Middle frontal gyrus (tissue), 1 donor: ENCODE results near the gene NFIX.

Experiments
- DNase-seq: peaks from one replicate; pipeline ENCODE4 v3.0.0-alpha.2; 2015; ENCODE audit warnings: low spot score; ENCODE audit errors: extremely low spot score

The NFIX gene

DNA sequence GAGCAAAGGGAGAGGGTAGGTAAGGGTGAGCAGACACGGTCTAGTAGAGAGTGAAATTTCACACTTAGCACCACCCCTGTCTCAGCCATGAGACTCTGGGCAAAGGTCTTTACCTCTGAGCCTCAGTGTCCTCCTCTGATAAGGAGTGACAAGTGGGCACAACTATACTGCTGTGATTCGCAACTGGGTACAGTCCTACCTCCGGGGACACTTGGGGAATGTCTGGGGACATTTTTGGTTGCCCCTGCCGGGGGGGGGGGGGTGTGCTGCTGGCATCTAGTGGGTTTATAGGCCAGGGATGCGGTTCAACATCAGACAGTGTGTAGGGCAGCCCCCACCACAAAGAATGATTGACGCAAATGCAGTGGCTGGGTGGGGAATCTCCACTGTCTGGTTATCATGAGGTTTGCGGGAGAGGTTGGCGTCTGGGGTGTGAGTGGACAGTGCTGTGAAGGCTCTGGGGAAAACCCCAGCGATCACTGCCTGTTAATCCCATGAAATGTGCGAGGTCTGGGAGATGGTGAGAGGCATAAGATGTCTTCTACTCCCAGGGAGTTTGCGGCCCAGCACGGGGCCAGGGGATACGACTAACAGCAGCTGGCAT, 127.1 kb downstream of the NFIX start:
- no peak for DNase-seq

DNA sequence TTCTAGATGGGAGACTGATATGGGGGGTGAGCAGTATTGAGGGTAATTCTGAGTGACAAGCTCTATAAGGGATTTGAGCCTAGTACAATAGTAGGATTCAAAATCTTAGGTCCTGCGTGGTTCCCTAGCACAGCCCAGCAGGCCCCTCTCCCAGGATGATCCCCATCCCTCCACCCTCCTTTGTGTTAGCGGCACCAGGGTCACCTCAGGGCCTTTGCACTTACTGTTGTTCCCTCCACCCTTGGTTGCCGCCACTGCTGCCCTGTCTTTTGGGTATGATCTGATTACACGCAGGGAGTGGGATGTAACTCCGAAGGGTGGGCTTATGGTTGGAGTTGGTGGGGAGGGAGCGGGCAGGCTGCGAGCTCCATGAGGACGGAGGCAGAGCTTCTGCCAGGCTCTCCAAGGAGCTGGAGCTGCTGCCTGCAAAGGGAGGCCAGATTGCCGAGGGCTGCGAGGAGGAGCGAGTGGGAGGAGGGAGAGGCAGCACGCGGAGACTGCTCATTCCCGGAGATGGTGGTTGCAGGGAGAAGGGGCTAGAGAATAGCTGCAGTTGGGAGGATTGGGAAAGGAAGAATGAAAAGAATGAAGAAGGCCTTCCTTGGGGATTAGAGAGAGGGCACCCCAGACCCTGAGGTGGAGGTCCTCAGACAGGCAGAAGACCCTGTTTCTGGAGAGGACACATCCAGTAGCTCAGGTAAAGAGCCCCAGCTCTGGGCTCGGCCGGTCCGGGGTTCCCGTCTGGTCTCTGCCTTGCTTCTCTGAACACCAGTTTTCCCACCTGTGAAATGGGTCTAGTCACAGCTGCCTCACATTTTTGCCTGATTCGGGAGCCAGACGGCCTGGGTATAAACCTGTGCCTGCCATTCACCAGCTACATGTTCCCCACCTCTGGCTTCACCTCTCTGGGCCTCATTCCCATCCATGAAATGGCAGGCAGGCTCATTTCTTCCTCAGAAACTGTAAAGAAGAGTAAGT, 128.0 kb downstream of the NFIX start:
- no peak for DNase-seq

DNA sequence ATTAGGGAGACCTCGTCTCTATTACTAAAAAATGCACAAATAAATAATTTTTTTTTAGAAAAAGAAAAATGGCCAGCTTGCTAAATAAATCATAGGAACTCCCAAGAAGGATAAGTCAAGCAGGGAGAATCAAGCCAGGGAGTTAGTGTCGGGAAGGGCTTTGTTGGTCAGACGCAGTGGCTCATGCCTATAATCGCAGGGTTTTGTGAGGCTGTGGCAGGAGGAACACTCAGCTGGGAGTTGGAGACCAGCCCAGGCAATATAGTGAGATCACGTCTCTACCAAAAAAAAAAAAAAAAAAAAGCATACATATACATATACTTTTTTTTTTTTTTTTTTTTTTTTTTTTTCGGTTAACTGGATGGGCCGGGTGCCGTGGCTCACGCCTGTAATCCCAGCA, 131.8 kb downstream of the NFIX start:
- no peak for DNase-seq

DNA sequence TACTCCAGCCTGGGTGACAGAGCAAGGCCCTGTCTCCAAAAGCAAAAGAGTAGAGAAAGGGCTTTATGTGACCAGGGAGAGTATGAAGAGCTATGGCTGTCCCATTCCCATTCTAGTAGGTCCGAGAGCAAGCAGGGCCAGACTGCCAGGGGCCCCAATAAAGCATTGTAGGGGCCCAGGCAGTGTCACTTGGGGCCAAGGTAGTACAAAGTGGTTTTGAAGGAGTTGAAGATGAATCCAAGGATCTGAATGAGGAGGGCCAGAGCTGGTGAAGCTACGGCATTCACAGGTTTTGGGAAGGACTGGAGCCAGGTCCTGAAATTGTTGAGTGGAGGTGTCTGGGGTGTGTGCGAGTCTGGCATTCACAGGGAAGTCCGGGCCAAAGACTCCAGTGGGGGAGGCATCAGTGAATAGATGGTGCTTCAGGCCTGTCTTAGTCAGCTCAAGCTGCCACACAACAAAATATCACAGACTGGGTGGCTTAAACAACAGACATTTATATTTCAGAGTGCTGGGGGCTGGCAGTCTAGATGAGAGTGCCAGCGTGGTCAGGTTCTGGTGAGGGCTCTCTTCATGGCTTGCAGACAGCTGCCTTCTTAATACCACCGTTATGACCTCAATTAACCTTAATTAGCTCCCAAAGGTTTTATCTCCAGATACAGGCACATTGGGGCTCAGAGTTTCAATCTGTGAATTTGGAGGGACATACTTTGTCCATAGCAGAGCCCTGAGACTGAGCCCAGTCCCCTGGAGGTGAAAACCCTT, 132.7 kb downstream of the NFIX start:
- no peak for DNase-seq

DNA sequence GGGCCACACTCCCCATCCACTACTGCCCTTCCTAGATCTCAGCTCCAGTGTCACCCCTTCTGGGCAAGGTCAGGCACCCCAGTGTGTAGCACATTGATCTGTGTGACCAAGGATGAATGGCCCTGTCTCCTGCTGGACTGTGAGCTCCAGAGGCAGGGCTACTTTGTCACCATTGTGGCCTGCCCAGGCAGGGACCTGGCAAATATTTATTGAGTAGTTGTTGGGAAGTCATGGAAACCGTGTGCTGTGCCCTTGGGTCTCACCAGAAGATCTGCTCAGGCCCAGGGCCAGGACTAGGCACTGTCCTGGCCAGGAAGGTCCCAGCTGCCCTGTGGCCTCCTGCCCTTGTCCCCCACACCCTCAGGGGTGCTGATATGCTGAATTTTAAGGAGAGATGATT, 133.3 kb downstream of the NFIX start:
- no peak for DNase-seq

DNA sequence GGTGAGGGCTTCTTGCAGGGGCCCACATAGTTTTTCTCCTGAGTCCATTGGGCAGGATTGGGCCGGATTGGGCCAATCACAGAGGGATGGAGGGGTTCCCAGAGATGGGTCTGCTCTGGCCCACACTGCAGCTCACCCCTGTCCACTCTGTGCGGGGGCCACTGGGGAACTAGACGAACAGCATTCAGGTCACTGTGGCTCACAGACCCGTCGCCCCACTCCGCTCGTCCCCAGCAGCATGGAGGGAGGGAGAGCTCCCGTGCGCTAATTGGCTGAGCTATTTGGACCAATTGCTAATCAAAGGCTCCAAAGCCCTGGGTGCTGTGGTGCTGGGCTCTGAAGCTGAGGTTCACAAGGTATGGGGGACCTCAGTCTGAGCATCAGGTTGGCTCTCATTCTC, 134.1 kb downstream of the NFIX start:
- no peak for DNase-seq

DNA sequence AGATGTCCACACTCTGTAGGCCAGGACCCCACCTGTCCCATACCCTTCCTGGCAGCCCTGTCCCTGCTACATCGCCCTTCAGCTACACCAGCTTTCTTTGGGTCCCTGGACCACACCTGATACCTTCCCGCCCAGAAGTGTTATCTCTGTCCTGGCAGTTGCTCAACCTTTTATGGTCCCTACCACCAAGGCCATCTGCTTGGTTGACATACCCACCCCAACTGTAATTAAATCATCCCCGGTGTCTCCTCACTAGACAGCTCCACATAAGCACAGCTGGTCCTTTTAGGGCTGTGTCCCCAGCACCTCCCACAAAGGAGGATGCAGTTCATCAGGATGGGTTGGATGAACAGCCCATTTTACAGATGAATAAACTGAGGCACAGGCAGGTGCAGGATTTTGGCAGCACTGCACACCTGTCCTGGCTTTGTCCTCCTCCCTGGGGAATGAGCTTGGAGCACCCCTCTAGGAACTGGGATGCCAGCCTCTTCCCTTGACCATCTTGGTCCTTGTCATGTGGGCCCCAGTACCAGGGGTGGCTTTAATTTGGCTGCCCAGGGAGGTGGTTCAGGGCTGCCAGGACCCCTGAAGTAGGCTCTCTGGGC, 135.7 kb downstream of the NFIX start:
- no peak for DNase-seq

DNA sequence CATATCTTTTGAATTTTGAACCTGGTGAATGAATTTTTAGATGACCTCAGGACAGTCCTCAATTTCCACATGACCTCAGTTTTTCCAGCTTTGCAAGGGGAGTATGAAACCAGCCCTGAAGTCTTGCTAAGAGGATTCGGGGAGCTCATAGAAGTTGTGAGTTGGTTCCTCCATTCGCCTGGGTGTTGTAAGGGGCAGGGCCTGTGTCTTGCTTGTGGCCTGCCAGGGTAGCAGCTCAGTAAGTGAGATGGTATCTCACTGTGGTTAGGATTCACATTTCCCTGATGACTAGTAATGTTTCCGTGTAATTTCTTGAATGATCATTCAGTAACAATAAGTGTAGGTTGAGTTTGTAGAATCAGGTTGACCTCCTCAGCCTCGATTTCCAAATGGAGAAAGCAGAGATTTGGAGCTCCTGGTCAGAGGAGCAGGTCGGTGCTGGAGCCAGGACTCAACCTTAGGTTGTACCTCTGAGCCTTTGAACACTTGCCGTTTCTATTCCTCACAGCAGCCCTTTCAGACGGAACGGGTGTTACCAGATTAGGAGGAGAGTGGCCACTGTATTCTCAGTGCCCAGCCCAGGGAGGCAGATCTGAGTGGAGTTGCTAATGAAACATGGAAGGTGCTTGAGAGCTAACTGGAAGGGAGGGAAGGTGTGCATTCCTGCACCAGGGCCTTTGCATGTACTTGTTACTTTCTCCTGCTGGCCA, 137.4 kb downstream of the NFIX start:
- no peak for DNase-seq

DNA sequence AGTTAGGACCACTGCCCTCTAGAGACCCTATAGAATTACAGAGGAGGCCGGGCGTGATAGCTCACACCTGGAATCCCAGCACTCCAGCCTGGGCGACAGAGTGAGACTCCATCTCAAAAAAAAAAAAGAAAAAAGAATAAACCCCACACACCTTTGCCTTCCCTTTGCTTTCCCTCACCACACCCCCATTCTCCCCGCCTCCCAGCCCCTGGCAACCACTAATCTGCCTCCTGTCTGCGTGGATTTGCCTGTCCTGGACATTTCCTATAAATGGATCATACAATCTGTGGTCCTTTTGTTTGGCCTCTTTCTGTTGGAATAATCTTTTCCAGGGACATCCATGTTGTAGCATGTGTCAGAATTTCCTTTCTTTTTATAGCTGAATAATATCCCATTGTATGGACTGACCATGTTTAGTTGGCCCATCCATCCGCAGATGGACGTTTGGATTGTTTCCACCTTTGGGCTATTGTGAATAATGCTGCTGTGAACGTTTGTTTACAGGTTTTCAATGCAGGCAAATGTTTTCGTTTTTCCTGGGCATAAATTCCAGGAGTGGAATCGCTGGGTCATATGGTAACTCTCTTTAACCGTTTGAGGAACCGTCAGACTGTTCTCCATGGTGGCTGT, 138.1 kb downstream of the NFIX start:
- no peak for DNase-seq

DNA sequence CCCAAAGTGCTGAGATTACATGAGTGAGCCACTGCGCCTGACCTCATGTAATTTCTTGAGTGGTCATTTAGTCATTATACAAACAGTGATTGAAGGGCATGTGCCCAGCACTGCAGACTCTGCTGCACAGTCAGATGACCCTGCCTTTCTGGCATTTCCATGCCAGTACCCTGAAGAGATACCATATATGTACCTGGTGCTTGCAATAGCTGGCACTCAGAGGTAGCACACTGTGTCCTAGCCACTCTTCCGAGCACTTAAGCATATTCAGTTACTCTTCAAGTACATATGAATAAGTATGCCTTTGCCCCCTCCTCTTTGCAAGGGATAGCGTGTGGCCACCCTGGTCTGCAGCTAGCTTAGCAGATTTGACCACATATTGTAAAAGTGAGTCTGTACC, 139.4 kb downstream of the NFIX start:
- DNase-seq: no peak

DNA sequence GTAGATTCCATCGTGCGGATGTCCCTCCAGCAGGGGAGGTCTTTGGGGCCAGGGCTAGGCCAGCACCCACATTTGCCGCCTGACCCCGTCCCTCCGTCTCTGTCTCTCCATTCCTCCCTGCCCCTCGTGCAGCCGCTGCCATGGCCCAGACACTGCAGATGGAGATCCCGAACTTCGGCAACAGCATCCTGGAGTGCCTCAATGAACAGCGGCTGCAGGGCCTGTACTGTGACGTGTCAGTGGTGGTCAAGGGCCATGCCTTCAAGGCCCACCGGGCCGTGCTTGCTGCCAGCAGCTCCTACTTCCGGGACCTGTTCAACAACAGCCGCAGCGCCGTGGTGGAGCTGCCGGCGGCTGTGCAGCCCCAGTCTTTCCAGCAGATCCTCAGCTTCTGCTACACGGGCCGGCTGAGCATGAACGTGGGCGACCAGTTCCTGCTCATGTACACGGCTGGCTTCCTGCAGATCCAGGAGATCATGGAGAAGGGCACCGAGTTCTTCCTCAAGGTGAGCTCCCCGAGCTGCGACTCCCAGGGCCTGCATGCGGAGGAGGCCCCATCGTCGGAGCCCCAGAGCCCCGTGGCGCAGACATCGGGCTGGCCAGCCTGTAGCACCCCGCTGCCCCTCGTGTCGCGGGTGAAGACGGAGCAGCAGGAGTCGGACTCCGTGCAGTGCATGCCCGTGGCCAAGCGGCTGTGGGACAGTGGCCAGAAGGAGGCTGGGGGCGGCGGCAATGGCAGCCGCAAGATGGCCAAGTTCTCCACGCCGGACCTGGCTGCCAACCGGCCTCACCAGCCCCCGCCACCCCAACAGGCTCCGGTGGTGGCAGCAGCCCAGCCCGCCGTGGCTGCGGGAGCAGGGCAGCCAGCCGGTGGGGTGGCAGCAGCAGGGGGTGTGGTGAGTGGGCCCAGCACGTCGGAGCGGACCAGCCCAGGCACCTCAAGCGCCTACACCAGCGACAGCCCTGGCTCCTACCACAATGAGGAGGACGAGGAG, 140.1 kb downstream of the NFIX start:
- DNase-seq: no peak

DNA sequence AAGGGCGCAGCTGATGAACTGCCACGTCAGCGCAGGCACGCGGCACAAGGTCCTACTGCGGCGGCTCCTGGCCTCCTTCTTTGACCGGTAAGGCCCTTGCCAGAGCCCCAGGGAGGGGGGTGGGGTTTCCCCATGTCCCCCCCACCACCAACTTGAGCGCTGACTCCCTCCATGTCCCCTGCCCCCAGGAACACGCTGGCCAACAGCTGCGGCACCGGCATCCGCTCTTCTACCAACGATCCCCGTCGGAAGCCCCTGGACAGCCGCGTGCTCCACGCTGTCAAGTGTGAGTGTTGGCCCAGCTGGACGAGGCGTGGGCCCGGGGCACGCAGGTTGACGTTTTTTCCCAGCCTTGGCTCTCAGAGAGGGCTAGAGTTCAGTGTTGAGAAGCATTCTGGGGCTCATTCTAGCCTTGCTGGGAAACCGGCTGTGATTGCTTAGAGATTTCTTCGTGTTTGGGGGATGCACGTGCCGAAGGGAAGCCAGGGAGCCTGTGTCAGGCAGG, 142.1 kb downstream of the NFIX start:
- DNase-seq: no peak

DNA sequence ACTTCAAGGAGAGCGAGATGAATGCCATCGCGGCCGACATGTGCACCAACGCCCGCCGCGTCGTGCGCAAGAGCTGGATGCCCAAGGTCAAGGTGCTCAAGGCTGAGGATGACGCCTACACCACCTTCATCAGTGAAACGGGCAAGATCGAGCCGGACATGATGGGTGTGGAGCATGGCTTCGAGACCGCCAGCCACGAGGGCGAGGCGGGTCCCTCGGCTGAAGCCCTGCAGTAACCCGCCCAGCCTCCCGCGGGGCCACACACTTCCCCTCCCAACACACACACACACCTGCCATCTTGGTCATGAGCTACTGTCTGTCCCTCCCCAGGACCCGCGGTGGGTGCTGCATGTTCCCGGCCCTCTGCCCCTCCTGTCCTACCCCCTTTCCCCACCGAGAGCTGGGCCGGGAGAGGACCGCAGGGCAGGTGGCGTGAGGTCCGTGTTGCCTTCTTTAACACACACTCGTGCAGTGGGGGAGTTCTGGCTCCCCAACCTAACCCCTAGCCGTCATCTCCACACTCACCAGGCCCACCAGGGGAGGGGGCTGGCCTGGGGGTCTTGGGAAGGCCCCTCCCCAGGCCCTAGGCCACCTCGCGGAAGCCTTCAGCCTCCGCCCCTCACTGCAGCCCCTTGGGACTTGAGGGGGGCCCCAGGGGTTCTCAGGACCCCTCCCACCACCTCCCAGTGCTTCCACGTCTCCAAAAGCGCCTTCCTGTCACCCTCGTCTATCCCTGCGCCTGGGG, 143.1 kb downstream of the NFIX start:
- no peak for DNase-seq

DNA sequence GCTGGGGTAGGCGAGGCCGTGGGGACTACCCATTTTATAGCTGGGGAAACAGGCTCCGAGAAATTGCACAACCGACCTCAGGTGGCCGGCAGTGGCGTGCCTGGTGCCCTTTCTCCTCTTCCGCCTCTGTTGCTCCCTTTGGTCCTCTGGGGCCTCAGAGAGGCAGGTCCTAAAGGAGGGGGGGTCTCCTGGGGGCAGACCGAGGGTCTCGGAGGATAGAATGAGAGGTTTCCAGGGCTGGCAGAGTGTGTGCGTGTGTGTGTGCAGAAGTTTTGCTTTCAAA, 143.6 kb downstream of the NFIX start:
- DNase-seq: no peak

DNA sequence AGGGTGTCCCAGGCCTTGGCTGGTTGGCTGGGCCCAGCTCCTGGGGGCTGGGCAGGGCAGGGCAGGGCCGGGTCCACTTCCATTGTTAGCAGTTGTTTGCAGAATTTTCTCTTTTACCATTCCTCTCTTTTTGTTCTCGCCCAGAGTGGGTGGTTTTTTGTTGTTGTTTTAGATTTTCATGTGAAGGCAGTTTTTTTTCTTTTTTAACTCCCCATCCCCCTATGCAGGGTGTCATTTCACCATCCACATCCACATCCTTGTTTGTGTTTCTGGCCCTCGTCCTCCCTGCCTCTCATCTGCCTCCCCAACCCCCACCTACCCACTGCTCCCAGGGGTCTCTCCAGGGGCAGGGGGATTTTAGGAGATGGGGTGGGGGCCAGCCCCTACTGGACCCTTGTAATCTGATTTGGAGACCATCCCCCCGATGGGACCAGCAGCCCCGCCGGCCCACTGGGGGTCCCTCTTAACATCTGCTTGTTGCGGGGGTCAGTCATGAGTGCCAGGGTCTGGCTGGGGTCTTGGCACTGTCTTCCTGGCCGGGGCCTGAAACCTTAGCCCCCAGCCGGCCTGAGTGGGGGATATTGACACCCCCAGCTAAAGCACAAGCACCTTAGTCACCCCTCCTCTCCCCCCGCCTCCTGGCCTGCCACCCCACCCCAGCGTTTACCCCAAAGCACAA, 144.5 kb downstream of the NFIX start:
- DNase-seq: no peak

DNA sequence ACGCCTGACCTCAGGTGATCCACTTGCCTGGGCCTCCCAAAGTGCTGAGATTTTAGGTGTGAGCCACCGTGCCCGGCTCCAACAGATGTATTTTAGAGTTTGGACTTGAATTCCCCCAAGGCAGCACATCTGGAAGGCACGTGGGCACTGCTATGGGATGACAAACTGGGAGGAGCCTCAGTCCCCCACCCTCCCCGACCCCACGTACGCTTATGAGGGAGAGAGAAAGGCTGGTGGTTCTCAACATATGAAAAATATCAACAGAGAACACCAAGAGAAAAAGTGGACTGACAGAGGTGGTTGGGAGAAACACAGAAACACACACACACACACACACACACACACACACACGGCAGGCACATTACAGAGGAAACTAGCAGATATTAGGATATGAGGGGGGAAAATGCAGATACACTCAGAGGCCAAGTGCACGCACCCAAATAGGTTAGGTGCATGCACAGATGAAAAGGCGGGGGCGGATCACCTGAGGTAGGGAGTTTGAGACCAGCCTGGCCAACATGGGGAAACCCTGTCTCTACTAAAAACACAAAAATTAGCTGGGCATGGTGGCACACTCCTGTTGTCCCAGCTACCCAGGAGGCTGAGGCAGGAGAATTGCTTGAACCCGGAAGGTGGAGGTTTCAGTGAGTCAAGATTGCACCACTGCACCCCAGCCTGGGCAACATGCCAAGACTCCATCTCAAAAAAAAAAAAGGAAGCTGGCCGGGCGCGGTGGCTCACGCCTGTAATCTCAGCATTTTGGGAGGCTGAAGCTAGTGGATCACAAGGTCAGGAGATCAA, 151.7 kb downstream of the NFIX start:
- no peak for DNase-seq
